ENCODE results near the gene ANKRD13B. TPM values are rescaled to one million over a fixed set of nuclear protein-coding genes. Genes with fewer than 3 reads are reported as not detected.

Gene ANKRD13B
- total and polyA plus RNA-seq, 2 of the 13 experiments (the other 11 are each of a cell fraction or from before 2014, with no cell fraction given): 1.7 to 1.8 TPM

DNA sequence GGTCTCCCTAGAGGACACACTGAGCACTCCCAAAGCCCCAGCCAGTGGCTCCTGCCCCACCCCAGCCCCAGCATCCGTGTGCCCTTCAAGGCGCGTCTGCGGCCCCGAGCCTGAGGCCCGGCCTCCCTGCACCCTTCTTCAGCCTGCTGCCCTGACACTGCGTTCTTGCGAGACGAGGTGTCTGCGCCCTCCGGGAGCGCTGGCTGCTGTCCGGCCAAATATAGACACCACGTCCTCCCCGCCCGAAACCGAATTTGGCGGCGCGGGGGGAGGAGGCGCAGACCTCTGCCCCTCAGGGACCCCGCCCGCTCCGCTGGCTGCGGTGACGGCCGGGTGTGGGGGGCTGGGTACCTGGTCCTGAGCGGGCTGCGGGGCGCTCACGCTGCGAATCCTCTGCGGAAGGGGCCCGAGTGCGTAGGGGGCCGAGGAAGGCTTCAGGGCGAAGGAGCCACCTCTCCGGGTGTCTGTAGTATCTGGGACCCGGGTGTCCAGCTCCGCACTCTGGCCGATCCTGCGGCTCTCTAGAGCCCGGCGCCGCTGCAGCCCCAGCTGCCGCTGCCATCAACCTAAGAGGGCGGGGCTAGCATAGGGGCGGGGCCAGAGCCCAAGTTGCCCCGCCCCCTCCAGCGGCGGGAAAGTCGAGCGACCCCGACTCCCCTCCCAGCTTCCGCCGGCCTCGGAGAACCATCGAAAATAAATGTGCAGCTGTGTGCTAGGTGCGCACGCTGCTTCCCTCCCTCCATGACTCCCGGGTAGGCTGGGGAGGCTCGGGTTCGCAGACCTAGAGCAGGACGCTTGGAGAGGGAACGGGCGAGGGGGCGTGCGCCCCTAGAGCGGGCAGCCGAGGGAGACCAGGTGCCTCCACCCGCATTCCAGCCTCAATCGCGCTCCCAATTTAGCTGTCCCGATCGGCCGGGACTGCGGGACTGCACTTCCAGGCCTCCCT, 29.7 kb downstream of the ANKRD13B start, which contains the start of gene CORO6 (continued):
- TF ChIP-seq, protein P1, sequence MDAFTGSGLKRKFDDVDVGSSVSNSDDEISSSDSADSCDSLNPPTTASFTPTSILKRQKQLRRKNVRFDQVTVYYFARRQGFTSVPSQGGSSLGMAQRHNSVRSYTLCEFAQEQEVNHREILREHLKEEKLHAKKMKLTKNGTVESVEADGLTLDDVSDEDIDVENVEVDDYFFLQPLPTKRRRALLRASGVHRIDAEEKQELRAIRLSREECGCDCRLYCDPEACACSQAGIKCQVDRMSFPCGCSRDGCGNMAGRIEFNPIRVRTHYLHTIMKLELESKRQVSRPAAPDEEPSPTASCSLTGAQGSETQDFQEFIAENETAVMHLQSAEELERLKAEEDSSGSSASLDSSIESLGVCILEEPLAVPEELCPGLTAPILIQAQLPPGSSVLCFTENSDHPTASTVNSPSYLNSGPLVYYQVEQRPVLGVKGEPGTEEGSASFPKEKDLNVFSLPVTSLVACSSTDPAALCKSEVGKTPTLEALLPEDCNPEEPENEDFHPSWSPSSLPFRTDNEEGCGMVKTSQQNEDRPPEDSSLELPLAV (CRISPR knock-in tag; conservative IDR thresholded peaks at IDR 0.05; ENCODE audit: low read depth): 0 out of 2 replicates have a peak, but pooled peaks have one; percentile 35
- no peak for TF ChIP-seq FOXK2 (IDR thresholded peaks at IDR 0.05)
- TF ChIP-seq NR3C1 (CRISPR knock-in tag; IDR thresholded peaks at IDR 0.05): no peak
- no peak for TF ChIP-seq CENPX (CRISPR knock-in tag; IDR thresholded peaks at IDR 0.05)
- TF ChIP-seq IKZF1 (IDR thresholded peaks at IDR 0.05): no peak
- no peak for TF ChIP-seq NFYC (CRISPR knock-in tag; IDR thresholded peaks at IDR 0.05)
- TF ChIP-seq, protein P2, sequence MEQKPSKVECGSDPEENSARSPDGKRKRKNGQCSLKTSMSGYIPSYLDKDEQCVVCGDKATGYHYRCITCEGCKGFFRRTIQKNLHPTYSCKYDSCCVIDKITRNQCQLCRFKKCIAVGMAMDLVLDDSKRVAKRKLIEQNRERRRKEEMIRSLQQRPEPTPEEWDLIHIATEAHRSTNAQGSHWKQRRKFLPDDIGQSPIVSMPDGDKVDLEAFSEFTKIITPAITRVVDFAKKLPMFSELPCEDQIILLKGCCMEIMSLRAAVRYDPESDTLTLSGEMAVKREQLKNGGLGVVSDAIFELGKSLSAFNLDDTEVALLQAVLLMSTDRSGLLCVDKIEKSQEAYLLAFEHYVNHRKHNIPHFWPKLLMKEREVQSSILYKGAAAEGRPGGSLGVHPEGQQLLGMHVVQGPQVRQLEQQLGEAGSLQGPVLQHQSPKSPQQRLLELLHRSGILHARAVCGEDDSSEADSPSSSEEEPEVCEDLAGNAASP (CRISPR knock-in tag; IDR thresholded peaks at IDR 0.05; ENCODE audit: borderline replicate concordance): no peak
- TF ChIP-seq KLF16 (CRISPR knock-in tag; IDR thresholded peaks at IDR 0.05): peak in 1 of 2 experiments; percentile 20; a peak in 1 of 4 replicates
- TF ChIP-seq, protein P3, sequence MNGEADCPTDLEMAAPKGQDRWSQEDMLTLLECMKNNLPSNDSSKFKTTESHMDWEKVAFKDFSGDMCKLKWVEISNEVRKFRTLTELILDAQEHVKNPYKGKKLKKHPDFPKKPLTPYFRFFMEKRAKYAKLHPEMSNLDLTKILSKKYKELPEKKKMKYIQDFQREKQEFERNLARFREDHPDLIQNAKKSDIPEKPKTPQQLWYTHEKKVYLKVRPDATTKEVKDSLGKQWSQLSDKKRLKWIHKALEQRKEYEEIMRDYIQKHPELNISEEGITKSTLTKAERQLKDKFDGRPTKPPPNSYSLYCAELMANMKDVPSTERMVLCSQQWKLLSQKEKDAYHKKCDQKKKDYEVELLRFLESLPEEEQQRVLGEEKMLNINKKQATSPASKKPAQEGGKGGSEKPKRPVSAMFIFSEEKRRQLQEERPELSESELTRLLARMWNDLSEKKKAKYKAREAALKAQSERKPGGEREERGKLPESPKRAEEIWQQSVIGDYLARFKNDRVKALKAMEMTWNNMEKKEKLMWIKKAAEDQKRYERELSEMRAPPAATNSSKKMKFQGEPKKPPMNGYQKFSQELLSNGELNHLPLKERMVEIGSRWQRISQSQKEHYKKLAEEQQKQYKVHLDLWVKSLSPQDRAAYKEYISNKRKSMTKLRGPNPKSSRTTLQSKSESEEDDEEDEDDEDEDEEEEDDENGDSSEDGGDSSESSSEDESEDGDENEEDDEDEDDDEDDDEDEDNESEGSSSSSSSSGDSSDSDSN (CRISPR knock-in tag; IDR thresholded peaks at IDR 0.05): peak; percentile 61
- no peak for TF ChIP-seq NKX3-1 (CRISPR knock-in tag; IDR thresholded peaks at IDR 0.05)
- TF ChIP-seq, protein P4, sequence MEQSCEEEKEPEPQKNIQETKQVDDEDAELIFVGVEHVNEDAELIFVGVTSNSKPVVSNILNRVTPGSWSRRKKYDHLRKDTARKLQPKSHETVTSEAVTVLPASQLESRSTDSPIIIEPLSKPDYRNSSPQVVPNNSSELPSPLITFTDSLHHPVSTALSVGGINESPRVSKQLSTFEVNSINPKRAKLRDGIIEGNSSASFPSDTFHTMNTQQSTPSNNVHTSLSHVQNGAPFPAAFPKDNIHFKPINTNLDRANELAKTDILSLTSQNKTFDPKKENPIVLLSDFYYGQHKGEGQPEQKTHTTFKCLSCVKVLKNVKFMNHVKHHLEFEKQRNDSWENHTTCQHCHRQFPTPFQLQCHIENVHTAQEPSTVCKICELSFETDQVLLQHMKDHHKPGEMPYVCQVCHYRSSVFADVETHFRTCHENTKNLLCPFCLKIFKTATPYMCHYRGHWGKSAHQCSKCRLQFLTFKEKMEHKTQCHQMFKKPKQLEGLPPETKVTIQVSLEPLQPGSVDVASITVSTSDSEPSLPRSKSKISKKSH (CRISPR knock-in tag; IDR thresholded peaks at IDR 0.05; ENCODE audit: borderline replicate concordance): 0 out of 2 replicates have a peak, but pooled peaks have one; percentile 12
- no peak for TF ChIP-seq ZNF354B (CRISPR knock-in tag; IDR thresholded peaks at IDR 0.05)
- TF ChIP-seq MEF2D (CRISPR knock-in tag; IDR thresholded peaks at IDR 0.05): no peak
- no peak for TF ChIP-seq FOXK1 (CRISPR knock-in tag; IDR thresholded peaks at IDR 0.05; ENCODE audit: borderline replicate concordance, low read depth)
- TF ChIP-seq, protein P5, sequence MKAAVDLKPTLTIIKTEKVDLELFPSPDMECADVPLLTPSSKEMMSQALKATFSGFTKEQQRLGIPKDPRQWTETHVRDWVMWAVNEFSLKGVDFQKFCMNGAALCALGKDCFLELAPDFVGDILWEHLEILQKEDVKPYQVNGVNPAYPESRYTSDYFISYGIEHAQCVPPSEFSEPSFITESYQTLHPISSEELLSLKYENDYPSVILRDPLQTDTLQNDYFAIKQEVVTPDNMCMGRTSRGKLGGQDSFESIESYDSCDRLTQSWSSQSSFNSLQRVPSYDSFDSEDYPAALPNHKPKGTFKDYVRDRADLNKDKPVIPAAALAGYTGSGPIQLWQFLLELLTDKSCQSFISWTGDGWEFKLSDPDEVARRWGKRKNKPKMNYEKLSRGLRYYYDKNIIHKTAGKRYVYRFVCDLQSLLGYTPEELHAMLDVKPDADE (CRISPR knock-in tag; IDR thresholded peaks at IDR 0.05): no peak
- TF ChIP-seq KDM4B (CRISPR knock-in tag; IDR thresholded peaks at IDR 0.05): no peak
- TF ChIP-seq ZNF292 (CRISPR knock-in tag; IDR thresholded peaks at IDR 0.05; ENCODE audit: borderline replicate concordance, low read depth): no peak
- TF ChIP-seq ZNF180 (CRISPR knock-in tag; IDR thresholded peaks at IDR 0.05; ENCODE audit: borderline replicate concordance, low read depth): no peak
- TF ChIP-seq ISX (CRISPR knock-in tag; conservative IDR thresholded peaks at IDR 0.05): no peak
- TF ChIP-seq ZNF672 (CRISPR knock-in tag; IDR thresholded peaks at IDR 0.05): no peak
- TF ChIP-seq FOXO1 (CRISPR knock-in tag; IDR thresholded peaks at IDR 0.05): no peak
- TF ChIP-seq PHF20 (CRISPR knock-in tag; IDR thresholded peaks at IDR 0.05): no peak

Measured in HepG2 (cell line).